ENCODE data around the gene DBH. TPM values are rescaled to one million over a fixed set of nuclear protein-coding genes. Genes with fewer than 3 reads are reported as not detected.
A peak's percentile ranks its signal among the peaks of the same experiment; 100 is the strongest.

Gene DBH
- not detected for polyA plus RNA-seq (ENCODE audit: low read depth in 6 of 6)

DNA sequence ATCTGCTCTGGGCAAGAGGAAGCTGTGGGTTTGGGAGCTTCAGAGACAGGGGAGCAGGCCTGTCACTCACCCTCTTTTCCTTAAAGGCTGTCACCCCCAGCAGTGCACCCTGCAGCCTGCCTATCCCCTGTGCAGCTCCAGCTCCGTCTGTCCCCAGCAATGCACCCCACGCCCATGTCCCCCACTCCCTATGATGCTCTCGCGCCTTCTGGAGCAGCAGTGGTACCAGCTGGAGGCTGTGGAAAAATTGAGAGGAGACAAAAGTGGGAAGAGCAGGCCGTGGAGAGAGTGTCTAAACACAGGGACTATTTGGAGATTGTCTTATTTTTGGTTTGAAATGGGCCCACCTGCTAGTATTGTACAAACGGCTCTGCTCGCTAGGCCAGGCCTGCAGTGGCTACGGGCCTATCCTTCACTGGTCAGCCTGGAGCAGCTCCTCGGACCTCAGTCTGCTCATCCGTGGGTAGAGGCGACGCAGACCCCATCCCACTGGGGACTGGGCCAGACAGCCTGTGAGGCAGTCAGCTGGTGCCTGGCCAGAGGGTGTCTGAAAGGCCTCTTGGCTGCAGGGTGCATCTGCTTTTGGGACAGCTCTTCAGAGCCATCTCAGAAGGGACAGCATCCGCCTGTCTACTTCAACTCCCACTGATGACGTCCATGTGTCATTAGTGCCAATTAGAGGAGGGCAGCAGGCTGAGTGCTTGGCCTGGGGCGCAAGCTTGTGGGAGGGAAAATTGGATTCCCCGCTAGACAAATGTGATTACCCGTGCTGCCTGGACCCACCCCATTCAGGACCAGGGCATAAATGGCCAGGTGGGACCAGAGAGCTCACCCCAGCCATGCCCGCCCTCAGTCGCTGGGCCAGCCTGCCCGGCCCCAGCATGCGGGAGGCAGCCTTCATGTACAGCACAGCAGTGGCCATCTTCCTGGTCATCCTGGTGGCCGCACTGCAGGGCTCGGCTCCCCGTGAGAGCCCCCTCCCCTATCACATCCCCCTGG lies at the start of gene DBH:
TSS of gene DBH (plus strand) at position 831 of the 999 bp plus-strand sequence. CDS start at position 840, 9 bp downstream.
- Mint-ChIP-seq H3K27ac (no peak within 1 kb of the TSS), H3K4me3 (peak within 1 kb of the TSS in 1 of 8 donors; percentile 26), H3K36me3 (no peaks in the 10 kb centered on the region)

GRCh38 chr9:133587051-133587450 lies 49.1 kb upstream of the DBH start:
- Mint-ChIP-seq H3K9me3 (peaks cover 0 to 5% (median 0%) of the 10 kb centered on the region in 7 donors), H3K4me1 (peaks cover 27 to 32% (median 31%) of the 10 kb centered on the region in 3 donors), H3K36me3 (no peaks in the 10 kb centered on the region), H3K27ac (no peak overlapping the region), H3K4me3 (no peak overlapping the region), H3K27me3 (peaks cover 16 to 43% (median 40%) of the 10 kb centered on the region in 3 donors)
- no peak for DNase-seq
- ATAC-seq (ENCODE audit: low read depth in 2 of 2) = no peak

More for the DNA sequence above, at the start of gene DBH:
- no peak for ATAC-seq (ENCODE audit: low read depth in 2 of 2)
- Mint-ChIP-seq H3K9me3 (no peaks in the 10 kb centered on the region), H3K27me3 (peaks cover 4 to 29% (median 24%) of the 10 kb centered on the region in 3 donors), H3K4me1 (peaks cover 0 to 2% (median 0%) of the 10 kb centered on the region in 3 donors)
- DNase-seq = no peak

- peaks cover 27 to 32% (median 31%) of the 10 kb centered on the region in 3 donors for H3K4me1 Mint-ChIP-seq
- H3K36me3 Mint-ChIP-seq = no peaks in the 10 kb centered on the region
- ATAC-seq (ENCODE audit: low read depth in 2 of 2) = no peak
- DNase-seq = no peak
- H3K4me3 Mint-ChIP-seq = no peak overlapping the region
- peaks cover 16 to 39% (median 37%) of the 10 kb centered on the region in 3 donors for H3K27me3 Mint-ChIP-seq
- no peak overlapping the region for H3K27ac Mint-ChIP-seq
- peaks cover 0 to 5% (median 0%) of the 10 kb centered on the region in 7 donors for H3K9me3 Mint-ChIP-seq
Observed at GRCh38 chr9:133587466-133587865, 48.7 kb upstream of the DBH start.

GRCh38 chr9:133589454-133590227 lies 46.5 kb upstream of the DBH start:
- H3K4me1 Mint-ChIP-seq = peaks cover 18 to 22% (median 21%) of the 10 kb centered on the region in 3 donors
- no peak for DNase-seq
- H3K9me3 Mint-ChIP-seq = peaks cover 0 to 6% (median 3%) of the 10 kb centered on the region in 7 donors
- no peak for ATAC-seq (ENCODE audit: low read depth in 2 of 2)
- H3K4me3 Mint-ChIP-seq = no peak overlapping the region
- H3K27ac Mint-ChIP-seq = no peak overlapping the region
- H3K36me3 Mint-ChIP-seq = no peaks in the 10 kb centered on the region
- H3K27me3 Mint-ChIP-seq = peaks cover 15 to 38% (median 35%) of the 10 kb centered on the region in 3 donors

DNA sequence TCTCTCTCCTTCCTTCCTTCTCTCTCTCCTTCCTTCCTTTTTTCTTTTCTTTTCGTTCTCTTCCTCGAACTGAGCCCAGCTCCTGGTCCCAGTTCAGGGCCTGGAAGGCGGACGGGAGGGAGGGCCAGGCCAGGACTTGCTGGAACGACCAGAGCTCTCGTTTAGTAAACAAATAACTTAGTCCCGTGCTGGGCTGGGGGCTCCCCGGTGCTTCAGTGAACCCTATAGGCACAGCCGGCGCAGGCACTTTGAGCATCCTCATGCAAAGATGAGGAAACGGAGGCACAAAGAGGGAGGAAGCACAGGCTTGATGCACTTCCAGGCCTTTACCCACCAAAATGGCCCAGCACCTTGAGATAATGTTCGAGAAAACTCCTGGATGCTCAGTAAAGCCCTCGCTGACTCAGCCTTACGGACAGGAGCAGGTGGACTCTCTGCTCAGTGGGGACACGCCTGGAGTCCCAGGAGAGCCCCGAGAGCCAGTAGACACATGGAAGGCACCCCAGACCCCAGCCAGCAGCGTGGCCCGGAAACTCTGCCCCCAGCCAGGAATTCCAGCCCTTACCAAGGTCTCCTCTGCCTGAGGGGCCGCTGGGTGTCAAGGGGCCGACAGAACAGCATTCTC lies 45.8 kb upstream of the DBH start:
- ATAC-seq (ENCODE audit: low read depth in 2 of 2) = no peak
- Mint-ChIP-seq H3K27me3 (peaks cover 14 to 37% (median 31%) of the 10 kb centered on the region in 3 donors), H3K4me1 (peaks cover 11 to 15% (median 14%) of the 10 kb centered on the region in 3 donors), H3K27ac (no peak overlapping the region), H3K9me3 (peaks cover 0 to 6% (median 3%) of the 10 kb centered on the region in 7 donors), H3K4me3 (no peak overlapping the region), H3K36me3 (no peaks in the 10 kb centered on the region)
- no peak for DNase-seq

DNA sequence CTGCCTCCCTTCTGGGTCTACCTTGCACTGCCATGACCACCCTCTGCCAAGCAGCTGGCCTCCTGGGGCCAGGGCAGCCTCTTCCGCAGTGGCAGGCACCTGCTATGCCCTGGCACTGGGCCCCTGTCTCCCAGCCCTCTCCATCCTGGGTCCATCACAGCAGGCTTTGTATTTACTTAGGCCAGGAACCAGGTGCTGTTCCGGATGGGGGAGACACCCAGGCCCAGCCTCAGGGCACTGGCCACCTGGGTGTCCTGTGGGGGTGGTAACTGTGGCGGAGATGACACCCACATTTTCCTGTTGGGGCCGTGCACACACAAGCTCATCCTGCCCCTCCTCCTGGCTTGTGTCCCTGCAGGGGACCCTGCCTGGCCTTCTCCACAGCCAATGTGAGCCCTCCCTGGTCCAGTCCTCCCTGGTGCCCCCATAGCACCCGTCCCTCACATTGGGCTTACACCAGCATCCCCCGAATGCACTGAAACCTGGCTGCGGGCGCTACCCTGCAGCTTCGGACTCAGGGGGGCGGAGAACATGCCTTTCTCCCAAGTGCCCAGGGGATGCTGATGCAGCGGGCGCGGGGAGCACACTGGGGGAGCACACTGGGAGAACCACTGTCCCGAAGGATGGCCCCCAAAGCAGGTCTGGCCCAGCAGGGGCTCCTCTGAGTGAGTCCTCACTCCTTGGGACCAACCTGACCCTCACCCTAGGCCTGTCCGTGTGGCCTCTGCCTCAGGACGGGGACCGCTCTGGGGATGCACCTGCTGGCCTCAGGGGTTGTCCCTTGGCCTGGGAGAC lies 44.9 kb upstream of the DBH start:
- peak overlapping the region in 1 of 8 donors; percentile 21 for H3K4me3 Mint-ChIP-seq
- H3K27ac Mint-ChIP-seq = no peak overlapping the region
- ATAC-seq (ENCODE audit: low read depth in 2 of 2) = no peak
- H3K4me1 Mint-ChIP-seq = peaks cover 4 to 5% (median 5%) of the 10 kb centered on the region in 3 donors
- peaks cover 9 to 34% (median 27%) of the 10 kb centered on the region in 3 donors for H3K27me3 Mint-ChIP-seq
- DNase-seq = no peak
- no peaks in the 10 kb centered on the region for H3K36me3 Mint-ChIP-seq
- peaks cover 0 to 10% (median 6%) of the 10 kb centered on the region in 7 donors for H3K9me3 Mint-ChIP-seq

DNA sequence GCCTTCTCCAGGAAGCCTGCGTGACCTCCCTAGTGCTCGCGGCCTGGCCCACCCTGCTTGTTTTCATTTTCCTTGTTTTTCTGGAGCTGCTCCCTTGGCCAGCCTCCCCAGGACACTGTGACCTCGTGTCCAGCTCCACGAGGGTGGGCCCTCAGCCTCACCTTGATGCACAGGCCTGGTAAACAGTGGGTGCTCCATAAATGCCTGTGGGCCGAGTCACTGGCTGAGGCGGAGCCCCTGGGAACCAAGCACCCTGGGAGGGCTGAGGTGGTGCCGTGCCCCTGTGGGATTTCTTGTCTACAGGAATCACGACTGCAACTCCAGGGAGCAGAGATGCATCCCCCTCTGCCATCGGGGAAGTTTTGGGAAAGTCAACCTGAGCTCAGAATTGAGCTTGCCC lies 44.2 kb upstream of the DBH start:
- ATAC-seq (ENCODE audit: low read depth in 2 of 2) (no peak), DNase-seq (no peak)
- peaks cover 1 to 4% of the 10 kb centered on the region in 2 donors for H3K36me3 Mint-ChIP-seq
- H3K27ac Mint-ChIP-seq = no peak overlapping the region
- H3K4me1 Mint-ChIP-seq = peaks cover 0 to 5% (median 0%) of the 10 kb centered on the region in 3 donors
- H3K27me3 Mint-ChIP-seq = peaks cover 9 to 34% (median 27%) of the 10 kb centered on the region in 3 donors
- H3K9me3 Mint-ChIP-seq = peaks cover 4 to 15% (median 10%) of the 10 kb centered on the region in 7 donors
- H3K4me3 Mint-ChIP-seq = no peak overlapping the region

- Mint-ChIP-seq H3K9me3 (peaks cover 13 to 24% (median 19%) of the 10 kb centered on the region in 7 donors), H3K4me1 (peaks cover 0 to 5% (median 0%) of the 10 kb centered on the region in 3 donors), H3K27me3 (peaks cover 9 to 34% (median 27%) of the 10 kb centered on the region in 3 donors), H3K36me3 (peaks cover 9 to 13% of the 10 kb centered on the region in 2 donors), H3K4me3 (no peak overlapping the region), H3K27ac (peak overlapping the region in 1 of 6 donors; percentile 50)
- DNase-seq = no peak
- ATAC-seq (ENCODE audit: low read depth in 2 of 2) = no peak
Observed at GRCh38 chr9:133592731-133593409, 43.3 kb upstream of the DBH start.

- Mint-ChIP-seq H3K9me3 (peaks cover 10 to 30% (median 23%) of the 10 kb centered on the region in 7 donors), H3K4me3 (no peak overlapping the region), H3K27ac (peak overlapping the region in 1 of 6 donors; percentile 57), H3K27me3 (peaks cover 4 to 34% (median 27%) of the 10 kb centered on the region in 3 donors), H3K36me3 (peaks cover 9 to 16% of the 10 kb centered on the region in 2 donors), H3K4me1 (peaks cover 0 to 5% (median 0%) of the 10 kb centered on the region in 3 donors)
- no peak for ATAC-seq (ENCODE audit: low read depth in 2 of 2)
- DNase-seq = no peak
Observed at GRCh38 chr9:133593587-133594253, 42.4 kb upstream of the DBH start.

DNA sequence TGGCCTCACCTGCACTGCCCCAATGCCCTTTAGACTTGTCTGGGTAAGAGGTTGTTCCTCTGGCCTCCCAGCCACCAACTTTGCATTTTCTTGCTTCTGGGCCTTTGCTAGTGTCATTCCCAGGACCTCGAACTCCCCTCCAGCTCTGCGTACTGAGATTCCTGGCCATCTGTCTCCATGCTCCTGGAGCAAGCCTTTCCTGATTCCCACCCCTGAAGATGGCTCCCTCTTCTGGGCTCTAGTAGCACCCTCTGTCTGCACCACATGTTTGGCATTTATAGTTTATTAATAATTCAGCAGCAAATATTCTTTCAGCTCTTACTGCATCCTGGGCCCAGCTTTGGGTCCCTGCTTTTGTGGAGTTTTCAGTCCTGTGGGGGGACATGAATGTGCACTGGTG lies 41.9 kb upstream of the DBH start:
- Mint-ChIP-seq H3K27ac (no peak overlapping the region), H3K4me1 (peaks cover 0 to 5% (median 0%) of the 10 kb centered on the region in 3 donors)

DNA sequence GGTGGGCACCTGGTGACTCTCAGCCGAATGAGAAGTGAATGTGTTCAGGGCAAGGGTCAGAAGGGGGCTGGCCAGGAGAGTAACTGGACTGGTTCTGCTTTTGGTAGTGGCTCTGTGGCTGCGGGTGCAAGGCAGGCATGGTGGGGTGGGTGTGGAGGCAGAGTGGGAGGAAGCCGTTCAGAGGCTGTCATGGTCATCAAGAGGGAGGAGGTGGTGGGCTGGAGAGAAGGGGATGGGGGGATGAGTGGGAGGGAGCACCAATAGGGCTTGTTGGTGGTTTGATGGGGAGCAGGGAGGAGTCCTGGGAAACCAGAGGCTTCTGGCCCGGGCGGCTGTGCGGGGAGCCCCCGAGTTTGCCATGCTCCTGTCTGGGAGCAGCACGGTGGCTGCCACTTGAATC lies 40.3 kb upstream of the DBH start:
- ATAC-seq (ENCODE audit: low read depth in 2 of 2) (no peak), DNase-seq (no peak)
- H3K4me3 Mint-ChIP-seq = no peak overlapping the region
- peaks cover 4 to 29% (median 27%) of the 10 kb centered on the region in 3 donors for H3K27me3 Mint-ChIP-seq
- H3K36me3 Mint-ChIP-seq = peaks cover 9 to 16% of the 10 kb centered on the region in 2 donors
- no peaks in the 10 kb centered on the region for H3K4me1 Mint-ChIP-seq
- H3K27ac Mint-ChIP-seq = no peak overlapping the region
- peaks cover 10 to 30% (median 23%) of the 10 kb centered on the region in 7 donors for H3K9me3 Mint-ChIP-seq

More for the DNA sequence above, 41.9 kb upstream of the DBH start:
- H3K9me3 Mint-ChIP-seq = peaks cover 10 to 30% (median 23%) of the 10 kb centered on the region in 7 donors
- H3K36me3 Mint-ChIP-seq = peaks cover 9 to 16% of the 10 kb centered on the region in 2 donors
- no peak overlapping the region for H3K4me3 Mint-ChIP-seq
- DNase-seq = no peak
- ATAC-seq (ENCODE audit: low read depth in 2 of 2) = no peak
- H3K27me3 Mint-ChIP-seq = peaks cover 4 to 34% (median 27%) of the 10 kb centered on the region in 3 donors
